ENCODE measurements around the gene SCAMP1. TPM values are rescaled to one million over a fixed set of nuclear protein-coding genes. Genes with fewer than 3 reads are reported as not detected.

SCAMP1 gene
- total RNA-seq, 6 experiments from 2014 or later: 10.4 to 18.4 (median 11.1) TPM

- WGBS (ENCODE audit: insufficient coverage, low coverage, low lambda C conversion rate, missing lambda C conversion rate): 96% methylated on average over 2 of the region's 2 CpGs
- intact Hi-C loops (cut with DNase I): no loop called here
- Histone ChIP-seq H3K4me1 (no peaks in the 10 kb centered on the region), H3K4me3 (no peak overlapping the region), H3K36me3 (no peaks in the 10 kb centered on the region), H3K27me3 (no peaks in the 10 kb centered on the region), H3K27ac (no peak overlapping the region), H3K9me3 (no peaks in the 10 kb centered on the region)
- DNase-seq (no peak), ATAC-seq (no peak)
- TF ChIP-seq CTCF (IDR thresholded peaks at IDR 0.05) (no peak), POLR2A (IDR thresholded peaks at IDR 0.05) (no peak)
Observed at GRCh38 chr5:78429332-78429980, 69.0 kb downstream of the SCAMP1 start.

- WGBS (ENCODE audit: insufficient coverage, low coverage, low lambda C conversion rate, missing lambda C conversion rate): 88% methylated on average over 1 of the region's 1 CpG
- DNase-seq (no peak), ATAC-seq (no peak)
- Histone ChIP-seq H3K27me3 (no peaks in the 10 kb centered on the region), H3K4me3 (no peak overlapping the region), H3K9me3 (no peaks in the 10 kb centered on the region), H3K27ac (no peak overlapping the region), H3K4me1 (no peaks in the 10 kb centered on the region), H3K36me3 (no peaks in the 10 kb centered on the region)
- intact Hi-C loops (cut with DNase I): no loop called here
- no peak for TF ChIP-seq CTCF (IDR thresholded peaks at IDR 0.05)
- no peak for TF ChIP-seq POLR2A (IDR thresholded peaks at IDR 0.05)
Observed at GRCh38 chr5:78430866-78431265, 70.4 kb downstream of the SCAMP1 start.

GRCh38 chr5:78433972-78434371 lies 73.6 kb downstream of the SCAMP1 start:
- Histone ChIP-seq H3K36me3 (no peaks in the 10 kb centered on the region), H3K27ac (no peak overlapping the region), H3K4me1 (no peaks in the 10 kb centered on the region), H3K9me3 (no peaks in the 10 kb centered on the region), H3K27me3 (no peaks in the 10 kb centered on the region), H3K4me3 (no peak overlapping the region)
- intact Hi-C loops (cut with DNase I): no loop called here
- TF ChIP-seq CTCF (IDR thresholded peaks at IDR 0.05) (no peak), POLR2A (IDR thresholded peaks at IDR 0.05) (no peak)
- no peak for DNase-seq
- ATAC-seq: no peak

- H3K36me3 ChIP-seq: no peaks in the 10 kb centered on the region
- TF ChIP-seq CTCF (IDR thresholded peaks at IDR 0.05) (no peak), POLR2A (IDR thresholded peaks at IDR 0.05) (no peak)
- DNase-seq (no peak), ATAC-seq (no peak)
- intact Hi-C loops (cut with DNase I): no loop called here
- no peak overlapping the region for H3K4me3 ChIP-seq
- no peak overlapping the region for H3K27ac ChIP-seq
- 92% methylated on average over 3 of the region's 3 CpGs for WGBS (ENCODE audit: insufficient coverage, low coverage, low lambda C conversion rate, missing lambda C conversion rate)
- no peaks in the 10 kb centered on the region for H3K9me3 ChIP-seq
- H3K27me3 ChIP-seq: no peaks in the 10 kb centered on the region
- no peaks in the 10 kb centered on the region for H3K4me1 ChIP-seq
Observed at GRCh38 chr5:78447775-78448424, 87.5 kb downstream of the SCAMP1 start.

All from right lobe of liver (tissue), 6 donors.